GM19372 (cell line): Measurements from ENCODE around the gene SNTG2.
"Not testable (repeated sequence)": the region's sequence is repeated elsewhere in the genome, so short reads cannot be mapped to it uniquely, and the experiment has no call there.

Experiments used
- ATAC-seq: cut with Tn5 transposase; IDR thresholded peaks from one replicate; pipeline ENCODE4 v1.9.1; 2021; ENCODE audit warnings: mild to moderate bottlenecking, low read depth, moderate library complexity; ENCODE audit not compliant: unreplicated experiment

Gene SNTG2

GRCh38 chr2:1341404-1342120 lies 390.9 kb downstream of the SNTG2 start:
- no peak for ATAC-seq

DNA sequence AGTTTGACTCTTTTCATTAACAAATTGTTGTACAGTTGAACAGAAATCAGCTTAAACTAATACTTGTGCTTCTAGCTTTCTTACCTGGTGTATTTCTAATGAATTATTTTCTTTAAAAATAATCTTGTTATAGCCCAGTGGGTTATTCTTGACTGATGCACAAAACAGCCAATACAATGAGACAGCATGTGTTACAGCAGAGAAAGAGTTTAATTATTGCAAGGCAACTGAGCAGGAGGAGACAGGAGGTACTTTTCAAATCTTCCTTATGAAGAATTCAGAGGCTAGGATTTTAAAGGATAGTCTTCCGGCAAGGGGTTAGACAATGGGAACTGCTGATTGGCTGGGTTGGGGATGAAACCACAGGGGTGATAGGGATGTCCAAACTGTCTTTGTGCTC lies 398.1 kb downstream of the SNTG2 start:
- ATAC-seq, result no peak

- ATAC-seq, result no peak
Observed at GRCh38 chr2:1350111-1350510, 399.5 kb downstream of the SNTG2 start.

DNA sequence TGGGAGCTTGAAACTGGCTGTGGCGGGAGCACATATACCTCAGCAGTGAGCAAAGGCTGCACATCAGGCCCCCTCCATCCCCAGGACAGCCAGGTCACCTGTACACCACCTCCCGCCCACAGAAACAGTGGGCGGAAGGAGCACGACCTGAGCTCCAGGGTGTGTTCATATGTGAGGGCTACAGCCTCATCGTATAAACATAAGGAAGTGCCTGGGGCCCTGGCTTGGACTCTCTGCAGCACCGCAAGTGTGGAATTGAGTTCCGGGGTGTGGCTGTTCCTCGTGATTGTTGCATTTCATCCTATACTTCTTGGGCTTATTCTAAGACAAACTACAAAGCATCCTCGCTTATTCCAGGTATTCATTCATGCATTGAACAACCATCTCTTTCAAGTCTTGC lies 402.5 kb downstream of the SNTG2 start:
- ATAC-seq, result no peak

DNA sequence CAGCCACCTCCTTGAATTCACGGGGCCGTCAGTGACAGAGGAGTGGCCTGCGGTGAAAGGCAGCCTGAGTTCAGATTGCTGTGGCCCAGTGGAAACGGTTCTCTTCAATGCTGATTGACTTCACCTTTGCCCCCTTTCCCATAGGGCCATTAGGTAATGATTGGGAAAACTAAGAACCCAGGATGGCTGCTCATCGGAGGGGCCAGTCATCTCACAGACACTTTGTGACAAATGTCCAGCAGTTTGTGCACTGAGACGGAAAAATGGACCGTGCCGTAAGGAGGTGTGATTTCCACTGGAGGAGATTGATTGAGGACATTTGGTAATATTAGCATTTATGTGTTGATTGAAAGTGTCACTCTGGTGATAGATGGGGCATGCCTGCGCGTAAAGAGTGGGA lies 402.9 kb downstream of the SNTG2 start:
- ATAC-seq, result no peak

DNA sequence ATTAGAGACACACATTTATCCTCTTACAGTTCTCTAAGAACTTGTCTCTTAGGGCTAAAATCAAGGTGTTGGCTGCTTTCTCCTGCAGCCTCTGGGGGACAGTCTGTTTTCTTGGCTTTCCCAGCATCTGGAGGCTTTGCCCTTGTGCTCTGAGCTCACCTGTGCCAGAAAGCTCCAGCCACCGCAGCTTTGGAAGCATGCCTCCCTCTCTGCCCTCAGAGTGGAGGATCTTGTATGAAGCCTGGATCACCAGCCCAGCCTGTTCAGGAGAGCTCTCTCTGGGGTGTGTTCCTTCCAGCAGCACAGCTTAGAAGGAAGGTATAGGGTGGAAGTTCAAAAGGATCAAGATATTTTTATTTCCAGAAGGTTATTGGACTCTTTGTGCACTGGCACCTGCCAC lies 409.5 kb downstream of the SNTG2 start:
- no peak for ATAC-seq

DNA sequence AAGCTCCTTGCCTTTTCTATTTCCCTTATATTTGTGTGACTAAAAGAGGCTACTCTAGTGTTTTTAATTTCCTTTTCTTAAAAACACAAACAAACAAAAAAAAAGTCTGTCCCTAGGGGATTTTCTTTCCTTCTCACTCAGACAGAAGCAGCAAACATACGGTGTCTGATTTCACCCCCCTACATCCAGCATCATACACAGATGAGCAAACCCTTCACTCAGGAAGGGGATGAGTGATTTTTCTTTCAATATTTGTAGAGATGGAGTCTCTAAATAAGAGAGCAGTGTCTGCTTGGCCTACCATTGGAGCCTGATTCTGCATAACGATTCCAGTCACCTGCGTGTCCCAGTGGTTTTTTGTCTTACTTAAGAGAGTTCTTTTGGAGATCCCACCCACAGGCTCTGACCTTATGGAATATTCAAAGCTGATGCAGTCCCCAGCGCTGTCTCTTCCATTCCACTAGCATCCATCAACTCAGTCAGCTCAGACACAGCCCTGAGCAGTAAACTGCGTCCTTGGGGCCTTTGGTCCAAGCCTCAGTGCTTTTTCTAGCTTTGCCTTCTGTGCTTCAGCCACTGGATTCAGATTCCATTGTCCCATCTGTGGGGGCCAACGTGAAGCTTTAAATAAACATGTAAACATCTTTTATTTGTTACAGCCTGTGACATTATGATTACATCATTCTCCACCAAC lies 410.1 kb downstream of the SNTG2 start:
- no peak for ATAC-seq

- ATAC-seq, result no peak
Observed at GRCh38 chr2:1363367-1363766, 412.7 kb downstream of the SNTG2 start.

DNA sequence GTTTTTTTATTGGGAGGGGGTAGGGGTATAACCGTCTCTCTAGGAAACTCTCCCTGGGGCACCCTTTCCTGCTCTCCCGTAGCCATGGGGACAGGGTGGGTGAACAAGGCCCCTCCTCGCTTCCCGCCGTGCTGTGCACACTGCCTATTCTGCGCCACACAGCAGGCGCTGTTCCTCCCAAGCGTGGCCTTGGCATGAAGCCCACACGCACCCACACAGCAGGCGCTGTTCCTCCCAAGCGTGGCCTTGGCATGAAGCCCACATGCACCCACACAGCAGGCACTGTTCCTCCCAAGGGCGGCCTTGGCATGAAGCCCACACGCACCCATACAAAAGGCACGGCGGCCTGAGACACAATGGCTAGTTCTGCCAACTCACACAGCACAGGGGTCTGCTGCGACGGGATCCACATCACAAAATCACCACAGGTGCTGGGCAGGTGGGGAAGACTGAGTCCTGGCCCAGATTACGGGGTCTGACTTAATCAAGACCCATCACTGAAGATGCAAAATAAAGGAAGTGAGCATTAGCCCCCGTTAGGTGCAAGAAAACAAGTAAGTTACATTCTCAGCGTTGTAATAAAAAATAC lies 416.0 kb downstream of the SNTG2 start:
- ATAC-seq, result no peak

GRCh38 chr2:1367601-1368000 lies 417.0 kb downstream of the SNTG2 start:
- no peak for ATAC-seq

GRCh38 chr2:1369905-1370304 lies 419.3 kb downstream of the SNTG2 start:
- ATAC-seq, result no peak

DNA sequence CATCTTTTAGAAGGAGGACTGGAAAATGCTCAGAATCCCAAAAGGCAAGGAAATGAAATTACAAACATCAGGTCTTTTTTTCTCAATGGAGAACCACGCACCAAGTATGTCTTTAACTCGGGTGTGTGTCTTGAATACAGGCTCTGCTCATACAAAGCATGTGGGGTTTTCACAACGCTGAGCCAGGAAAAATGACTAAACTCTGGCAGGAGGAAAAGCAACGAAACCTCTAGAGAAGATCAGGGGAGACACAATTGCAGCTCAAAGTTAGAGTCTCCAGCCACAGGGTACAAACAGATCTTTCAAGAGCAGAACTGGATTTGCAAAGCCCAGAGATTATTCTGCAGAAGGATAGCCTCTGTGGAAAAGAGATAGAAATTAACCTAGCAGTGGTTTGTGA lies 419.8 kb downstream of the SNTG2 start:
- ATAC-seq, result no peak

DNA sequence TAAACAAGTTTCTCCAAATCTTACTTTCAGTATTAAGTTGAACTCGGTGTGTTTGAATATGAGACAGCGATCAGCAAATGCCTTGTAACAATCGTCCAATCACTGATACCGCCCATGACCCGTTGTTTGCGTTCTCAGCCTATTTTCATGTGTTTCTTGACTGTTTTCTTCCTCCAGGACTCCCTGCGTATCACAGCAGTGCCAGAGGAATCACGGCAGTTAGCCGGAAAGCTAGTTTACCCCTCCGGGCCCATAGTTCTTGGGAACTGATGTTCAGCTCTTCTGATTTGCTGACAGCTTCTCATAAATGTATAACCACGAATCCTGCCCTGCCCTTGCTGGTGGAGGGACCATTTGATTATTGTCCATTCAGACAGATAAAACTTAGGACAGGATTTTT lies 420.4 kb downstream of the SNTG2 start:
- ATAC-seq, result no peak

DNA sequence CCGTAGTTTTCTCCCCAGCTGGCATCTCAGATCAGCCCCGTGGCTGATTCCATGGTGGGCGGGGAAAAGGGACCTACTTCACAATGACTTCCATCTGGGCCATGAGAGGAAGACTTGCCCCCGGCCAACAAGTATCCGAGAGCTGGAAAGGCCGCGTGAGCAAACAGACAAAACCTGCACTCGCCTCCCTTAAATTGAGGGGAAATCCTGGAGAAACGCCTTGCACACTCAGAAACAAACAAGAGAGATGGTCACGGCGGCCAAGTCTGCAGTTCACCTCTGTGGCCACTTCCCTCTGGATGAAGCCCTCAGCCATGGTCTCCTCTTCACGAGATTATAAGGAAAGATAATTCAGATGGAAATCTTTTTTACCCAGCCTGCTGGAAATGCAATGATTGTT lies 423.2 kb downstream of the SNTG2 start:
- no peak for ATAC-seq

DNA sequence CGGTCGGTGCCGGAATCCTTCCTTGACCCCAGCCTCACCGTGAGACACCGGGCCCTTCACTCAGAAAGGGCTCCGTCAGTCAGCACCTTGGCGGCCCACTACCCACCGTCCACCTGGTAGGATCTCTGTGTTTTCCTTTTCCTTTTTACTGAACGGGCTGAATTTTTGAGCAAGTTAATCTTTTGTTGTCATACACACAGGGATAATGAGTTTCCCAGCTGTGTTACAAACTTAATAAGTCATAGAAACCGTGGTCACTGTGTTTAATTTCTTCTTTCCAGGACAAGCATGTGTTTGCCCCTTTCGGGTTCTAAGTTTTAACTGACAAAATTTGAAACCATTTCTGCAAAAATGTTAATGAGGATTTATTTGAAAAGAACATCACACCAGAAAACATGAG lies 423.6 kb downstream of the SNTG2 start:
- no peak for ATAC-seq

DNA sequence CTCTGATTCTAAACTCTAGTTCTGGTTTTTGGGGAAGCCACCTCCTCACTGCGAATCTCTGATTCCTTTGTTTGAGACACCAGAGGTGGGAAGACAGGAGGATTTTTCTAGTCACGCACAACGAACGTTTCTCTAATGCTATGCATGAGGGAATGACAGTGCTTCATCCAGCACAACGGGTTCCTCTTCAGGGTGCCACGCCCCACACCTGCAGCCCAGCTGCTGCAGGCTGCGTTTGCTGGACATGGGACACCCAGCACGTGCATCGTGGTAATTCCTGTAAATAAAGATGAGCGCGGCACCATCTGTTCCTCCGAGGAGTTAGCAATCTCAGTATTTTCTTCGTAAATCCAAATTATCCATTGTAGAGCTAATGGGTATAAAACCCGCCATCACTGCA lies 425.1 kb downstream of the SNTG2 start:
- no peak for ATAC-seq

- ATAC-seq, result no peak
Observed at GRCh38 chr2:1377473-1377872, 426.8 kb downstream of the SNTG2 start.

- ATAC-seq, result no peak
Observed at GRCh38 chr2:1378456-1379150, 428.0 kb downstream of the SNTG2 start.

DNA sequence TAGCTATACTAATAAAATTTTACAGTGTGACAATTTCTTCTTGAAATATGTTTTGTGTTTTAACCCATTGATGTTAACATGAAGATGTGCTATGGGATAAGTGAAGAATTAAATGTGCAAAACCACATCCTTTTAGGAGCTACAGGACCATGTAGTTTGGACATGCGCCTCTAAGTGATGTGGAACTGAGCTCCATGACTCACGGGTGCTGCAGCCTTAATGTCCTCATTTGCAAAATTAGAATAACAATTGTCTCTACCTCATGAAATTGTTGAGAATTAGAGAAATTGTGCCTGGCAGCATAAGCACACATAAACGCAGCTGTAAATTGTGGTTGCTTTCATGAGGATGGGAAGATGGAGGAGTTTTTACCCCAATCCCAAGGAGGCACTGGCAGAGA lies 431.0 kb downstream of the SNTG2 start:
- no peak for ATAC-seq

GRCh38 chr2:1387954-1388725 lies 437.5 kb downstream of the SNTG2 start:
- not testable (repeated sequence) for ATAC-seq

- not testable (repeated sequence) for ATAC-seq
Observed at GRCh38 chr2:1390118-1390517, 439.5 kb downstream of the SNTG2 start.
